HCT116 (cell line): Measurements from ENCODE around the gene FAM227B.

Source experiments
- CEBPB ChIP-seq: IDR thresholded peaks from 2 replicates; pipeline ENCODE4 v1.6.1; 2012; ENCODE audit warnings: low read depth
- CTCF ChIP-seq, 3 experiments: fragments of 200-600 bp in 1 of 3; sonication (generic) in 1 of 3; IDR thresholded peaks in 2 of 3; conservative IDR thresholded peaks in 1 of 3; 2 replicates each; pipeline ENCODE4 v1.5.1; 2012 to 2017; ENCODE audit warnings: low read depth in 2 of 3, low read length in 2 of 3, antibody characterized with exemption in 1 of 3, borderline replicate concordance in 1 of 3, control low read depth in 1 of 3, mild to moderate bottlenecking in 1 of 3, mixed read lengths in 1 of 3, mixed run types in 1 of 3, moderate library complexity in 1 of 3; ENCODE audit not compliant: insufficient read depth in 1 of 3
- EZH2 ChIP-seq: fragments of 200-600 bp; sonication (generic); IDR thresholded peaks from 2 replicates; pipeline ENCODE4 v1.6.1; 2017; ENCODE audit warnings: antibody characterized with exemption, mixed run types
- EZH2phosphoT487 ChIP-seq: fragments of 200-600 bp; IDR thresholded peaks from 2 replicates; pipeline ENCODE4 v1.6.1; 2018; ENCODE audit warnings: antibody characterized with exemption, borderline replicate concordance
- POLR2A ChIP-seq: IDR thresholded peaks from 2 replicates; pipeline ENCODE4 v1.7.0; 2011; ENCODE audit warnings: borderline replicate concordance; ENCODE audit not compliant: insufficient read depth, insufficient read length; ENCODE audit errors: extremely low read depth
- POLR2AphosphoS5 ChIP-seq: IDR thresholded peaks from 2 replicates; pipeline ENCODE4 v1.6.1; 2011; ENCODE audit warnings: mild to moderate bottlenecking, low read depth, low read length, moderate library complexity
- RAD21 ChIP-seq: IDR thresholded peaks from 2 replicates; pipeline ENCODE4 v1.6.1; 2012; ENCODE audit warnings: low read depth, mild to moderate bottlenecking
- REST ChIP-seq: IDR thresholded peaks from 2 replicates; pipeline ENCODE4 v1.6.1; 2012; ENCODE audit warnings: low read depth
- SP1 ChIP-seq: IDR thresholded peaks from 2 replicates; pipeline ENCODE4 v1.6.1; 2012; ENCODE audit warnings: low read depth
- SRF ChIP-seq: IDR thresholded peaks from 2 replicates; pipeline ENCODE4 v1.6.1; 2012; ENCODE audit warnings: low read depth
- TCF7L2 ChIP-seq: IDR thresholded peaks from 2 replicates; pipeline ENCODE4 v1.7.0; 2011; ENCODE audit warnings: borderline replicate concordance, inconsistent platforms; ENCODE audit not compliant: insufficient read depth, insufficient read length; ENCODE audit errors: extremely low read depth
- YY1 ChIP-seq: IDR thresholded peaks from 2 replicates; pipeline ENCODE4 v1.6.1; 2011; ENCODE audit warnings: low read length, low read depth, moderate library complexity, mild to moderate bottlenecking; ENCODE audit not compliant: insufficient replicate concordance; ENCODE audit errors: extremely low read depth
- ZNF274 ChIP-seq: fragments of 200-500 bp; sonication (Bioruptor generic); IDR thresholded peaks from 2 replicates; pipeline ENCODE4 v1.6.1; 2014; ENCODE audit warnings: mild to moderate bottlenecking, low read depth, low read length, inconsistent platforms

- TF ChIP-seq RAD21 (no peak), CEBPB (no peak), ZNF274 (no peak), POLR2AphosphoS5 (no peak), CTCF (IDR thresholded peaks at IDR 0.05 in 2 of 3, conservative IDR thresholded peaks at IDR 0.05 in 1 of 3; ENCODE audit: borderline replicate concordance in 1 of 3, insufficient read depth in 1 of 3, low read depth in 2 of 3, low read length in 2 of 3) (no peak), EZH2phosphoT487 (no peak), POLR2A (no peak), REST (no peak), SP1 (no peak), YY1 (no peak), TCF7L2 (no peak), SRF (no peak), EZH2 (no peak)
Measured at GRCh38 chr15:49435174-49435573, 185.4 kb downstream of the FAM227B start.
